ENCODE results near the gene MED13L.

Gene MED13L

DNA sequence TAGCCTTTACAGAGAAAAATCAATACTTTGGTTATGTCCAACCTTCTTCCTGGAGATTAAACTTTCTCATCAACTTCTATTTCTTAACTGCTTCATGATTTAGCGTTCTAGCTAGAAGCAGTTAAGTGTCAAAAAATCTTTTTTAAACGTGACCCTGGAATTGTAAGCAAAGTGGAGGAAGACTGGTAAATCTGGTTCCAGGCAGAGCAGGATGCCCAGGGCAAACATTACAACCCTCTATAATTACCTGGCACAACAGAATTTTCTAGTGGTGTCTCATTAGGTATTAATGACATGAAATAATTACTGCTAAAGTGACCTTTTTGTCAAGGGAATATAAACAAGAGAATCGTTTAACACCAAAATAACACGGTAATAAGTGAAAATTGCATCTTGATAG is 320.8 kb downstream of the MED13L start:
- no peak for ATAC-seq
- no peak for TF ChIP-seq ZFP30 (CRISPR knock-in tag; IDR thresholded peaks at IDR 0.05)
- TF ChIP-seq ZNF70 (CRISPR knock-in tag; IDR thresholded peaks at IDR 0.05), result no peak
- no peak for TF ChIP-seq TCF4 (CRISPR knock-in tag; IDR thresholded peaks at IDR 0.05; ENCODE audit: borderline replicate concordance)
- TF ChIP-seq ESRRG (CRISPR knock-in tag; IDR thresholded peaks at IDR 0.05), result no peak
- no peak for TF ChIP-seq GLIS3 (CRISPR knock-in tag; IDR thresholded peaks at IDR 0.05)
- TF ChIP-seq CSDC2 (CRISPR knock-in tag; IDR thresholded peaks at IDR 0.05), result no peak
- no peak for TF ChIP-seq PPARA (CRISPR knock-in tag; IDR thresholded peaks at IDR 0.05; ENCODE audit: borderline replicate concordance)
- TF ChIP-seq TOX (CRISPR knock-in tag; IDR thresholded peaks at IDR 0.05; ENCODE audit: borderline replicate concordance), result no peak
- TF ChIP-seq ZNF8 (CRISPR knock-in tag; IDR thresholded peaks at IDR 0.05), result no peak
- TF ChIP-seq ZNF565 (CRISPR knock-in tag; conservative IDR thresholded peaks at IDR 0.05; ENCODE audit: low read depth), result no peak
- no peak for TF ChIP-seq ARNTL (CRISPR knock-in tag; IDR thresholded peaks at IDR 0.05; ENCODE audit: borderline replicate concordance, low read depth)
- no peak for TF ChIP-seq TSHZ2 (CRISPR knock-in tag; IDR thresholded peaks at IDR 0.05)

GRCh38 chr12:115956236-115956635 is 321.3 kb downstream of the MED13L start:
- ATAC-seq, result no peak
- no peak for TF ChIP-seq TSHZ2 (CRISPR knock-in tag; IDR thresholded peaks at IDR 0.05)
- TF ChIP-seq ZC3H10 (CRISPR knock-in tag; IDR thresholded peaks at IDR 0.05), result no peak
- TF ChIP-seq CREB5 (CRISPR knock-in tag; IDR thresholded peaks at IDR 0.05; ENCODE audit: low read depth), result no peak
- TF ChIP-seq PATZ1 (CRISPR knock-in tag; IDR thresholded peaks at IDR 0.05; ENCODE audit: borderline replicate concordance), result no peak
- no peak for TF ChIP-seq TCF4 (CRISPR knock-in tag; IDR thresholded peaks at IDR 0.05; ENCODE audit: borderline replicate concordance)
- TF ChIP-seq, protein P1, sequence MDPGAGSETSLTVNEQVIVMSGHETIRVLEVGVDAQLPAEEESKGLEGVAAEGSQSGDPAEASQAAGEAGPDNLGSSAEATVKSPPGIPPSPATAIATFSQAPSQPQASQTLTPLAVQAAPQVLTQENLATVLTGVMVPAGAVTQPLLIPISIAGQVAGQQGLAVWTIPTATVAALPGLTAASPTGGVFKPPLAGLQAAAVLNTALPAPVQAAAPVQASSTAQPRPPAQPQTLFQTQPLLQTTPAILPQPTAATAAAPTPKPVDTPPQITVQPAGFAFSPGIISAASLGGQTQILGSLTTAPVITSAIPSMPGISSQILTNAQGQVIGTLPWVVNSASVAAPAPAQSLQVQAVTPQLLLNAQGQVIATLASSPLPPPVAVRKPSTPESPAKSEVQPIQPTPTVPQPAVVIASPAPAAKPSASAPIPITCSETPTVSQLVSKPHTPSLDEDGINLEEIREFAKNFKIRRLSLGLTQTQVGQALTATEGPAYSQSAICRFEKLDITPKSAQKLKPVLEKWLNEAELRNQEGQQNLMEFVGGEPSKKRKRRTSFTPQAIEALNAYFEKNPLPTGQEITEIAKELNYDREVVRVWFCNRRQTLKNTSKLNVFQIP (CRISPR knock-in tag; IDR thresholded peaks at IDR 0.05; ENCODE audit: borderline replicate concordance, low read depth), result no peak
- no peak for TF ChIP-seq ZFP3 (CRISPR knock-in tag; IDR thresholded peaks at IDR 0.05)
- no peak for TF ChIP-seq ARNTL (CRISPR knock-in tag; IDR thresholded peaks at IDR 0.05; ENCODE audit: borderline replicate concordance, low read depth)
- no peak for TF ChIP-seq ZFP30 (CRISPR knock-in tag; IDR thresholded peaks at IDR 0.05)
- no peak for TF ChIP-seq CSDC2 (CRISPR knock-in tag; IDR thresholded peaks at IDR 0.05)
- TF ChIP-seq PPARA (CRISPR knock-in tag; IDR thresholded peaks at IDR 0.05; ENCODE audit: borderline replicate concordance), result no peak
- TF ChIP-seq RARB (CRISPR knock-in tag; IDR thresholded peaks at IDR 0.05), result no peak

GRCh38 chr12:115953450-115953849 is 324.0 kb downstream of the MED13L start:
- TF ChIP-seq TSHZ2 (CRISPR knock-in tag; IDR thresholded peaks at IDR 0.05) (no peak), TCF4 (CRISPR knock-in tag; IDR thresholded peaks at IDR 0.05; ENCODE audit: borderline replicate concordance) (no peak), GLIS3 (CRISPR knock-in tag; IDR thresholded peaks at IDR 0.05) (no peak), TOX (CRISPR knock-in tag; IDR thresholded peaks at IDR 0.05; ENCODE audit: borderline replicate concordance) (no peak)
- ATAC-seq, result no peak
